Cerebellar cortex (tissue), 1 donor: Measurements from ENCODE around the gene RASSF7.

Experiments
- DNase-seq: peaks from one replicate; pipeline ENCODE4 v3.0.0-alpha.2; 2015; ENCODE audit warnings: low spot score

RASSF7 gene

DNA sequence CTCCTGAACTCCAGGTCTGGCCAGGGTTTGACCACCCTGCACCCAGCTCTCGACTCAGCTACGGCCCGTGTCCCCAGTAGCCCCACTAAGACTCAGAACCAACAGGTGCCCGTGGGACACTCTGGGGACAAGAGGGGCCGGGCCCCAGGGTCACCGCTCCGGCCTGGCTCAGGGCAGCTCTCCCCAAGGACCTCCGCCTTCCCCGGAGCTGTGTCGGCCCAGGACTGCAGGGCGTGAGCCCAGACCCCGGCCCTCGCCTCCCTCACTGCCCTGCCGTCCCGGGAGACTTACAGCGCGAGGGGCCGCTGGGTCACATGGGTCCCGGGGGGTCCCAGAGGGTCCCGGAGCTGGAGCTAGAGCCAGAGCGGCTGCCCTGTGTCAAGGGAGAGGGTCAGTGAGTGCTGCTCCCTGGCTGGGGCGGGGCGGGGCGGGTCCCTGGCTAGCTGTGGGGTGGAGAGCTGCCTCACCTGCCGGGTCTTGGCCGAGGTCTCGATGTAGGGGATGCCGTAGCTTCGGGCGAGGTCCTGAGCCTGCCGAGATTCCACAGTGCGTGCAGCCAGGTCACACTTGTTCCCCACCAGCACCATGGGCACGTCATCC lies 27.7 kb upstream of the RASSF7 start:
- no peak for DNase-seq

DNA sequence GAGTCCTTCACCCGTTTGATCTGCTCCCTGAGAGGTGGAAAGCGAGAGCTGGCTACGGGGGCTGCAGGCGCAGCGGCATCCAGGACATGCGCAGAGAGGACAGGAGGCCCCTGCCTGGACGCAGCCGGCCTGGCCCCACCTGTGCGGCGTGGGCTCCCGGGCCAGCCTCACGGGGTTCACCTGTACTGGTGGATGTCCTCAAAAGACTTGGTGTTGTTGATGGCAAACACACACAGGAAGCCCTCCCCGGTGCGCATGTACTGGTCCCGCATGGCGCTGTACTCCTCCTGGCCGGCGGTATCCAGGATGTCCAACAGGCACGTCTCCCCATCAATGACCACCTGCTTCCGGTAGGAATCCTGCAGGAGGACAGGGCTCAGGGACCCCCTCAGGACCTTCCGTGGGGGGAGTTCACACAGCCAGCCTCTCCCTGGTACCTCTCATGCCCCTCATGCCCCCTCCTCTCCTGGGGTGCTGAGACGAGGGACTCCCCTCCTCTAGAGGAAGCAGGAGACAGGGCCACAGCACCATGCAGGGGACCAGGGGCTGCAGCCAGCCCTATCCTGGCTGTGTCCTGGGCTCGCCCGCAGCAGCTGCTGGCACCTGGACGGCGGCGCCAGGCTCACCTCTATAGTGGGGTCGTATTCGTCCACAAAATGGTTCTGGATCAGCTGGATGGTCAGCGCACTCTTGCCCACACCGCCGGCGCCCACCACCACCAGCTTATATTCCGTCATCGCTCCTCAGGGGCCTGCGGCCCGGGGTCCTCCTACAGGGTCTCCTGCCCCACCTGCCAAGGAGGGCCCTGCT lies 27.0 kb upstream of the RASSF7 start:
- no peak for DNase-seq

DNA sequence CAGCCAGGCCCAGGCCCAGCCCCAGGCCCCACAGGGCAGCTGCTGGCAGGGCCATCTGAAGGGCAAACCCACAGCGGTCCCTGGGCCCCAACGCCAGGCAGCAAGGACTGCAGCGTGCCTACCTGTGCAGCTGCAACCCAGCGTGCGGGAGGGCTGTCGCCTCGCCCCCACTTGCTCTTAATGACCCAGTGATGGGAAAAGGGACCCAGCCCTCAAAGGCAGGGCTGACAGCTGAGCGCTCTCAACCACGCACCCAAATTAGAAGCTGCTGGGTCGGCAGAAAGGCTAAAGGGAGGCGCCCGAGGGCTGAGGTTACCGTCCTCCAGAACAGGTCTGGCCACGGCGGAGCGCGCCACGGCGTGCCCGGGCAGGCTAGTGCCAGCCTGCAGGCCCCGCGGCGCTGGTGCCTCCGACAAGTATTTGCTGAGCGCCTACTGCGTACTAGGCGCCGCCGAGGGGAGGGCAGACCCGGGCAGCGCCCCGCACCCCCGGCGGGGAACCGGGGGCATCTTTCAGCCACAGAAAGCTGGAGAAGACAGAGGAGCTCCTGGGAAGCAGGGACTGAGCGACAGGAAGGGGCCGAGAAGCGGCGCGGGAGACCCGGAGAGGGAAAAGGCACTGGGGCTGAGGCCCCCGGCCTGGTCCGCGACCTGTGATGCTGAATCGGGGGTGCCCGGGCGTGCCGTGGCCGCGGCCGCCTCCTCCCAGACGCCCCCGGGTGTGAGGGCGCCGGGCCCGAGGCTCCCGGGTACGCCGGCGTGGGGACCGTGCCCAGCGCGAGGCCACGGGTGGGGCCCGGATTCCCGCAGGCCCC lies 26.2 kb upstream of the RASSF7 start:
- DNase-seq: no peak

DNA sequence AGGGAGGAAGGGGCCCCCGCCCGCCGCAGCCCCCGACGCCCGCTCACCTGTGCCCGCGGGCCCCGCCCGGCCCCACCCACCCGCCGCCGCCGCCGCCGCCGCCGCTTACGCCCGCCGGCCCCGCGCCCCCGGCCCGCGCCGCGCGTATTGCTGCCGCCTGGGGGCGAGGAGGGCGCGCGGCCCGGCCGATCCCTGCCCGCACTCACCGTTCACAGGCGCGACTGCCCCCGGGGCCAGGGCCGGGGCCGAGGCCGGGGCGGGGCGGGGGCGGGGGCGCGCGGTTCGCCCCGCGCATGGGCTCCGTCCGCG lies 25.6 kb upstream of the RASSF7 start:
- DNase-seq: no peak

DNA sequence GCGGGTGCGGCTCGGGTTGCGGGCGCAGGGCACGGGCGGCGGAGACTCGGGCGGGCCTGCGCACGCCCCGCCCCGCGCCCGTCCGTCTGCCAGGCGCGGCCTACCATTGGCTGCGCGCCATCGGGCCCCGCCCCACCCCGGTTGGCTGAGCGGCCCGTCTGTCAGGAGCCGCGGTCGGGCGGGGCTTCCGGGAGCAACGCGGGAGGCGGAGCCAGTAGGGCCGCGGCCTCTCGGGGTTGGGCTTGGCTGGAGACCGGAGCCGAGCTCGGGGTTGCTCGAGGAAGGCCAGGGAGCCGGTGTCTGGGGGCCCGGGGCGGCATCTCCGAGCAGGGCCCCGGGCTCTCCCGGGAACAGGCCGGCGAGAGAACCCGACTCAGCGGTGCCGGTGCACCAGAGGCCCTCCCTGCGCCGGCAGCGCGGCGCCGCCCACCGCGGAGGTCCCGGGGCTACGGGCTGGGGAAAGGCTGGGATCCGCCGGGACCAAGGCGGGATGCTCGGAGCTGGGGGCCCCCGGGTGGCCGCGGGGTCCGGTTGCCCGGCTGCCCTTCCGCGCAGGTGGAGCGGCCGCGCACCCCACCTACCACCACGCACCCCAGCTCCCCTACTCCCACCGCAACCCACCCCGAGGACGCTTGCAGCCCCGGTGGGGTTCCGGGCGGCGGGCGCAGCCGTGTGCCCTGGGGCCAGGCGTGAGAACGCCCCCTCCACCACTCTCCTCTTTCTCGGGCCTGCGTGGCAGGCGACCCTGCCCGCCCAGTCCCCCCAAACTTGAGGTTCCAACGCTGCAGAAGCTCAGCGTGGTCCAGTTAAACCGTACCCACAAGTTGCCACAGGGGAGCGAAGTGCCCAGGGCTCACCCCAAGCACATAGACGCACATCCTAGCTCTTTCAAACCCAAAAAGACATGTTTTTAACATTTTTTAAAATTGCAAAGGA lies 25.0 kb upstream of the RASSF7 start, which contains the start of gene HRAS:
HRAS (minus strand) TSS at position 58 of the 936 bp plus-strand sequence.
- peak; percentile 93 for DNase-seq

DNA sequence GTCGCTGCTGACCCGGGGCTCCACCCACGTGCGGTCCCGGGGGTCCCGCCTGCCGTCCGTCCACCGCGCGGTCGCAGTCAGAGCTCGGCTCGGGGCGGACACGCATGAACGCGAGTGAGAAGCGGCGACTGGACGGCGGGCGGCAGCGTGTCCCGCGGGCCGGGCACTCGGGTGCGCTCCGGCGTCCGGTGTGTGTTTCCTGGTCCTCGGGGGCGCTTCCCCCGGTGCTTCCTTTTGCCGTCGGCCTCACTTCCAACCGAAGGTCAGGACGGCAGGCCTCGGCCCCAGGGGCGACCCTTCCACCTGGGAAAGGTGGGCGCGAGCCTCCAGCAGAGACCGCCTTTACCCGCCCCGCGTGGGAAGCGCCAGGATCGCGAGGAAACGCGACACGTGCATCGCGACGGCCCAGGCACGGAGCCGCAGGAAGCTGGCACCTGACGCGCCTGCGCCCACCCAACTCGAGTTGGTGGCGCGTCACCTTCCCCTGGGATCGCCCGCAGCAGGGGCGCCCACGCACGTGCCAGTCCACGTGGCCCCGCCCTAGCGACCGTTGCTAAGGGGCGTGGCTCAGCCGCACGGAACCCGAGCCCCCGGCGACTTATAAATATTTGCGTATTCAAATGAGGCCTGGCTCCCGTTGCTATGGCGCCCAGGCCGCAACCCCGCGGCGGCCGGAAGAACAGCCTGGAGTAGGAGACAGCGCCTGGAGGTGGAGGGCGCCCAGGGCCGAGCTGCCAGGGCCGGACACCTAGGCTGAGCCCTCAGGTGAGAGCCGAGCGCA lies 23.7 kb upstream of the RASSF7 start, which contains the start of gene LRRC56:
LRRC56 (plus strand) TSS at position 687 of the 781 bp plus-strand sequence. CDS start 3,158 bp downstream, outside the sequence.
- peak; percentile 42 for DNase-seq

DNA sequence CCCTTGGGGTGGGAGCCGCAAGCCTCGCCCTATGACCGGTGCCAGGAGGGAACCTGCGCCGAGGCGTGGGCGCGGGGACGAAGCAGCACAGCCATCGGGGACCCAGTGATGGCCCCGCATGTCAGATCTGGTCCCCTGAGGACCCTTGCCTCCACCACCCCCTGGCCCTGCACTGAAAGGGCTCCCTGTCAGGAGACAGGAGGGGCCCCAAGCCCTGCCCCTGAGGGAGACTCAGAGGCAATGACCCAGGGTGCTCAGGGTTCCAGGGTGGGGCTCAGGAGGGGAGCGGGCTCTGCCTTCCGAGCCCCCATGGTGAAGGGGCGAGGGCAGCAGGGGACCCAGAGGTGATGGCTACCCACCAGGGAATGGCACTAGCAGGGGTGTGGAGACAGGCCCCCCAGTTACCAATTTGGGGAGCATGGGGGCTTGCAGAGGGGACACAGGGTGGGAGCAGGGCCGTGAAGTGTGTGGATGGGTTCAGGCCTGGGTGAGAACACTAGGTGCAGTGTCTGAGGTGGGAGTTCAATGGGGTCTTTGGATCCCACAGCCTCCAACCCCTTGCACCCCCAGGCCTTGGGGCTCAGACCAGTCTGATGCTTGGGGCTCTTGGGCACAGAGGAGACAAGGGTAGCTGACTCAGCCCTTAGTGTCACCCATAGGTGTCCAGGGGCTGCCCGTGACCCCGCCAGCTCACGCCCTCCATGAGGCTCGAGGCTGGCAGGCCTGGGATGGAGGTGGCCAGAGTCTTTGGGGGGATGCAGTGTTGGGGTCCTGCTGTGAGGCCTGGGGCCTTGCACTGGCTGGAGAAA lies 22.9 kb upstream of the RASSF7 start:
- DNase-seq: no peak

DNA sequence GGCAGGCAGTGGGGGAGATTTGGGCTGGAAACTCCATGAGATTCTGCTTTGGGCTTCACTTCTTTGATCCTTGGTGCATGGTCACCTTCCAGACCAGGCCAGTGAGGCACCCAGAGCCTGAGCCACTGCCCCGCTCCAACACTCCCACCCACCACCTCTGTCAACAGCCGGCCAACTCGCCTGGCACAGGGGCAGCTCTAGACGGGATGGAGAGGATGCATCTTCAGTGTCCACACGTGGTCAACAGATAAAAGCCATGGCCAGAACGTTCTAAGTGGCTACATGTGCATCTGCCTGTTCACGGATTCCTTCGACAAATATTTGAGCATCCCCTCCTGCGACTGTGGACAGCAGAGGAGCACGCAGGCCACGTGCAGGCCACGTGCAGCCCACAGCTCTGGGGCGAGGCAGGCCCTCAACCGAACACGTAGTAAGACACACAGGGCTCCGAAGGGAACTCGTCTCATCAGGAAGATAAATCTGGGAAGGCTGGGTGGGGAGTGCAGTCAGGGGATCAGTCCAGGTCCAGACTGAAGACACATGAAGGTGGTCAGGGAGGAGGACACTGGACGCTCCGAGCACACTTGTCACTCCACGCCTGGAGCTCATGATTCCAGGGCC lies 22.2 kb upstream of the RASSF7 start:
- no peak for DNase-seq

DNA sequence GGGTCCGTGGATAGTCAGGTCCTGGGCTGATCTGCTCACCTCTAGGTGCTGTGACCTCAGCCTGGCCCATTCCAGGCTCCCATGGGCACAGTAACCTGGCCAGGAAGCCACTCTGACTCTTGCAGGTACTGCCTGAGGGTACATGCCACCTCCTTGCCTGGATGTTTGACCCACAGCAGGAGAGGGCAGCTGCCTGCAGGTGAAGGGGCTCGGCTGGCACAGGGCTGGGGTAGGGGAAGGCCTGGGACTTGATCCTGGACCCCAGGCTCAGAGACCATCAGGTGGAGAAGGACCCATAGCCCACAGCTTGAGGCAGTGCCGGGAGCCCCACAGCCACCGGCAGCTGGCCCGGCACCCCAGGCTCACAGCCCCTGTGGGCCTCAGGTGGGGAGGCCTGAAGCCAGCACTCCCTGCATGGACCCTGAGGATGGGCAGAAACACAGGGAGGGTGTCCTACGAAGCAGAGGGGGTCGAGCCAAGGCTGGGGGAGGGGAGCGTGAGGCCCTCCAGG lies 20.7 kb upstream of the RASSF7 start:
- DNase-seq: no peak

DNA sequence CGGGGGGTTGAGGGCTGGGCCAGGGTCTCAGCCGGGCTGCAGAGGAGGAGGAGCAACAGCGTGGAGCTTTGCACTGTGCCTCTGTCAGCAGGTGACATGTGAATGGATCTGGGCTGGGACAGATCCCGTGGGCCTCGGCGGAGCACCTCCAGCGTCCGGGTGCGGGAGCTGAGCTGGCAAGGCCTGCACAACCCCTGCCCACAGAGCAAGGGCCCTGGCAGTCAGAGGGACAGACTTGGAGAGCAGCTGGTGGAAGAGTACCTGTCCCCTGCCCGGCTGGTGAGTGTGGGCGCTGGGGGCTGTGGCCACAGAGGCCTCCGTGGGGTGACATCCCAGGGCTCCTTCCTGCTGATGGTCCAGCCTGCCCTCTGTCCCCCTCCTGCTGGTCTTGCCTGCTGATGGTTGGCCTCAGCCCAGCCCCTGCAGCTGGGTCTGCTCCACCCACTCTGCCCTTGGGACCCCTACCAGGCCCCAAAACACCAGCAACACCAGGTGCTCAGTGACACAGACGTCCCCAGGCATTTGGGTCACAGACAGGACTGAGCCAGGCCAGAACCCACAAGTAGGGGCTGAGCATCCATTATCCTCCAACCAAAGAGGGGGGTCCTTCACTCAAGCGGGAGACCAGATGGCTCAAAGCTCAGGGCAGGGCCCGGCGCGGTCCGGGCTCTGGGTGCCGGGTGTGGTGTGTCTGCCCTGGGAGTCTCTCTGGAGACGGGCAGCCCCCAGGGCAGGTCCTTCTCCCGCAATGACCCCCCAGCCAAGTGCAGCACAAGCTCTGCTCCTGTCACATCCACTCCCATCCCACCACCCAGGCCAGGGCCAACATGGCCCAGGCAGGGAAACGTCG lies 20.0 kb upstream of the RASSF7 start:
- DNase-seq: no peak

DNA sequence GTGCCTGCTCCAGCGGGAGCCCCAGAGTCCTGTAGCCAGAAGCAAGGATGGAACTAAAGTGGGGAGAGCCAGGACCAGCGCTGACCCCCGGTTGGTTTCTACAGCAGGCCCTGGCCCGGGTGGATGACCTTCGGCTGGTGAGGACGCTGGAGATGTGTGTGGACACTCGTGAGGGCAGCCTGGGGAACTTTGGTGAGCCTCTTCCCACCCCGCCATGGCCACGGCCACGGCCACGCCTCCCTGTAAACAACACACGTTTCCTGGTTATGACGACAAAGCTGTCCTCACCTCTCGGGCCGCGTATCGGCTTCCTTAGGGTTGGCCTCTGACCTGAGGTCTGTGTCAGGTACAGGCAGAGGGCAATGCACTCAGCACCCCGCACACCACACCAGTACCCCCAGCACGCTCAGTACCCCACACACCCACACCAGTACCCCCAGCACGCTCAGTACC lies 19.3 kb upstream of the RASSF7 start:
- DNase-seq: no peak

DNA sequence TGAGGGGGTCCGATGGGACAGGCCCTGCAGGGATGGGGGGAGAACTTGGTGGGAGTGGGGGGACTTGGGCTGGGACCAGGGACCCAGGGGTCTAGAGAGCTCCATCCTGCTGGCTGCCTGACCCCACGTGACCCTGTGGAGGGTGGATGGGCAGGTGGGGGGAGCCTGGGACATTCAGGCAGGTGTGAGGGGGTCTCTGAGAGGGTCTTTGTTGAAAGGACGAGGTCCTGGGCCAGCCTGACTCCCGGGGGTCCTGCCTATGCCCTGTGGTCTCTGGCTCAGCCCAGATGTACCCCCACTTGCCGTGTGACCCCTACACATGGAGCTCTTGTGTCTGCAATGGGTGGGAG lies 16.0 kb upstream of the RASSF7 start:
- DNase-seq: no peak

DNA sequence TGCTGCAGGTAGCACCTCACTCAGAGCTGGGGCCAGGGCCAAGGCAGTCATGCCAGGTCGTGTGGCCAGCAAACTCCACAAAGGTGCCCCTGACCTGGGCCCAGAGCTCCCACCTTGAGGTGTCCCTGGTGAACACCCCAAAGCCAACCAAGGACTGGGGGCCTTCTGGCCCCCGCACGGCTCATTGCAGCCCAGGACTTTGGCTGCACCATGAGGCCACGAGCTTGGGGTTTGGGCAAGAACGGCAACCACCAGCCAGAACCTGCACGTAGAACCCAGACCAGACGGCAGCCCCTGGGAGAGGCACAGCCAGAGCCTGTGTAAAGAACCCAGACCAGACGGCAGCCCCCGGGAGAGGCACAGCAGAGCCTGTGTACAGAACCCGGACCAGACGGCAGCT lies 15.6 kb upstream of the RASSF7 start:
- DNase-seq: no peak

DNA sequence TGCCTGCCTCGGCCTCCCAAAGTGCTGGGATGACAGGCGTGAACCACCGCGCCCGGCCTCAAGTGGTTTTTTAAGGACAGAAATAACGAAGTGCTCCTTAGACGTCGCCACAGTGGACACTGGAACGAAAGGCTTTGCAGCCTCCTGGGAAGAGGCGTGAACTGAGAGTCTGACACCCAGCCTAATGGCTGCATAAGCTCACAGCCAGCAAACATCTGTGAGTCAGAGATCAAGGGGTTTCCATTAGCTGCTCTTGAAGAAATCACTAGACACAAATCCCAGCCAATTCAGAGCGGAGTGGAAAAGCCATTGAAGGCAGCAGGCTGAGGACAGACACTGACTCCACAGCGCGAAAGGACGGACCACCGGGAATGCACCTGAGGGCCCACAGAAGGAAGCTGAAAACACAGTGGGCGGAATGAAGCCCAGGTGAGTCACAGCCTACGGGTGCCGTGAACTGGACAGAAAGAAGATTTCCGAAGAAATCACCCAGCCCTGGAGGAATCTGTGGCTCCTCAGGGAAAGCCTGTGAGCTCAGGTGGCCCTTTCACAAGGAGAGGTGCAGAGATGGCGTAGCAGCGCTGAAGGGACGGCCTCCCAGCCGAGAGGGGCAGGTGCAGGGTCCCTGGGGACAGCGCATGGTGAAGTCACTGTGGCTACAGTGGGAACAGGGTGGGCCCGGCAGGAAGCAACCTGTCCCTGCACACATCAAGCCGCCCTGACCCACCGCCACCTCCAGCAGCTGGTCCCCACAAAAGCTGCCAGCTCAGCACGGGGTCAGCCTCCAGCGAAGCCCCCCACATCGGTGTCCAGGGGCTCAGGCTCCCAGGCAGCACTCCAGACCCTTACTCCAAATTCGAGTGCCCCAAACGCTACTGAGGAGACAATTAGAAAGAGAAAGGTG lies 11.8 kb upstream of the RASSF7 start:
- DNase-seq: no peak

DNA sequence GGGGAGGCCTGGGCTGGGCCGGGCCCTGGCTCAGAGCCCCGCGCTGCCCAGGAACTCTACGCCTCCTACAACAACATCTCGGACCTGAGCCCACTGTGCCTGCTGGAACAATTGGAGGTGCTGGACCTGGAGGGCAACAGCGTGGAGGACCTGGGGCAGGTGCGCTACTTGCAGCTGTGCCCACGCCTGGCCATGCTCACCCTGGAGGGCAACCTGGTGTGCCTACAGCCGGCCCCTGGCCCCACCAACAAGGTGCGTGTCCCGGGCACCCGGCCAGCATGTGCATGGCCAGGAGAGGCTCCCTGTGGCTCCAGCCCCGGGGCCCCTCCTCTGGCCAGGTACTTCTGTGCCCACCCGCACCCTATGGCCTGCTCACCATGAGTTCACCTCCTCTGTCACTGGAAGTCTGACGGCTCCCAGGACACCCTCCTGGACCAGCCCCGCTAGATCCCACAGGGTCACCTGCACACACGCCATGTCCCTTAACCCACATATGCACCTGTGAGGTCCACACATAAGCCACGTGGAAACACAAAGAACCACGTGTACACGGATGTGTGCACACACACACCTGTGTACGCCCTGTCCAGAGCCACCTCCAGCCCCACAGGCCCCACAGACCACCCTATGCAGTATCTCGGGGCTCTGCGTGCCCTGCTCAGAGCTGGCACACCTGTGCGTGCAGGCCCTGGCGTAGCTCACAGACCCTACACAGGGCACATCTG lies 10.6 kb upstream of the RASSF7 start:
- DNase-seq: no peak

DNA sequence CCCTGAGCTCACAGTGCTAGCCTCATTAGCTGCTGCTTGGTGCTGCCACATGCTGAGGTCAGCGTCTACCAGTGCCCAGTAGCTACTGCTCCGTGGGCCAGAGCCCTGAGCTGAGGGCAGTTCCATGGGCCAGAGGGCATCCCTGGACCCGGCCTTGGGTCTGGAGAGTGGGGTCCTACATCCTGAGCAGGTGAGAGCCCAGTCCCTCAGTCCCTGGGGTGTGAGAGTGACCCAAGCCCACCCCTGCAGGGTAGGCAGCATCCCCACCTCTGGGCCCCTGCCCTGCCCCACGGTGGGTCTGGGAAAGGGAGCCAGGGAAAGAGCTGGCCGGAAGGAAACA lies 10.1 kb upstream of the RASSF7 start:
- DNase-seq: no peak

DNA sequence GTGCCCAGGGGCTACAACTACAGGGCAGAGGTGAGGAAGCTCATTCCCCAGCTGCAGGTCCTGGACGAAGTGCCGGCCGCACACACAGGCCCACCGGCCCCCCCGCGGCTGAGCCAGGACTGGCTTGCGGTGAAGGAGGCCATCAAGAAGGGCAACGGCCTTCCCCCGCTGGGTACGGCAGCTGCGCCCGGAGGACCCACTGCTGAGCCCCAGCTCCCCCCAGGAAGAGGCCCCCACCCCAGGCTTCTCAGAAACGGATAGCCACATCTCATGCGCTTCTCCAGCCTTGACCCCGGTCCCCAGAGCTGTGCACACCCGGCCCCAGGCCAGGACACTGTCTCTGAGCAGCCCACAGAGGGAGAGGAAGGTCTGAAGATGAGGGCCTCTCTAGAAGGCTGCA lies 9.6 kb upstream of the RASSF7 start:
- no peak for DNase-seq
